ENCODE results near the gene RPL6. TPM values are rescaled to one million over a fixed set of nuclear protein-coding genes. Genes with fewer than 3 reads are reported as not detected.
"Not testable (repeated sequence)": the region's sequence is repeated elsewhere in the genome, so short reads cannot be mapped to it uniquely, and the experiment has no call there.

The RPL6 gene
- total RNA-seq, 2 donors from 2014 or later: 700 to 967 TPM

- TF ChIP-seq CTCF (IDR thresholded peaks at IDR 0.05): no peak
- Histone ChIP-seq H3K27me3 (no peaks in the 10 kb centered on the region), H3K36me3 (no peaks in the 10 kb centered on the region), H3K9me3 (no peaks in the 10 kb centered on the region), H3K4me3 (no peak overlapping the region), H3K4me1 (peaks cover 0 to 9% of the 10 kb centered on the region in 2 donors), H3K27ac (no peak overlapping the region)
- no peak for DNase-seq (ENCODE audit: low spot score)
Measured at GRCh38 chr12:112413855-112414625, 4.6 kb upstream of the RPL6 start.

GRCh38 chr12:112409906-112410244 lies 470 bp upstream of the RPL6 start:
- DNase-seq (ENCODE audit: low spot score): no peak
- no peaks in the 10 kb centered on the region for H3K27me3 ChIP-seq
- no peaks in the 10 kb centered on the region for H3K9me3 ChIP-seq
- TF ChIP-seq CTCF (IDR thresholded peaks at IDR 0.05): no peak
- H3K4me3 ChIP-seq: peak overlapping the region in 1 of 2 donors; percentile 82
- H3K27ac ChIP-seq: no peak overlapping the region
- H3K4me1 ChIP-seq: peaks cover 0 to 18% of the 10 kb centered on the region in 2 donors
- H3K36me3 ChIP-seq: peaks cover 35% of the 10 kb centered on the region

- Histone ChIP-seq H3K4me3 (peak overlapping the region; percentile 80 to 82), H3K4me1 (peaks cover 0 to 18% of the 10 kb centered on the region in 2 donors), H3K9me3 (no peaks in the 10 kb centered on the region), H3K27ac (peak overlapping the region; percentile 86 to 92), H3K27me3 (no peaks in the 10 kb centered on the region), H3K36me3 (peaks cover 44% of the 10 kb centered on the region)
- DNase-seq (ENCODE audit: low spot score): no peak
- TF ChIP-seq CTCF (IDR thresholded peaks at IDR 0.05): no peak
Measured at GRCh38 chr12:112408621-112409020, 784 bp downstream of the RPL6 start.

- DNase-seq (ENCODE audit: low spot score); H3K4me3 ChIP-seq; H3K27me3 ChIP-seq; H3K9me3 ChIP-seq; H3K27ac ChIP-seq: not testable (repeated sequence)
- H3K4me1 ChIP-seq: peaks cover 0 to 18% of the 10 kb centered on the region in 2 donors
- peaks cover 44% of the 10 kb centered on the region for H3K36me3 ChIP-seq
Measured at GRCh38 chr12:112407683-112408082, 1.7 kb downstream of the RPL6 start.

- H3K9me3 ChIP-seq: no peaks in the 10 kb centered on the region
- H3K27me3 ChIP-seq: no peaks in the 10 kb centered on the region
- H3K36me3 ChIP-seq: peaks cover 44% of the 10 kb centered on the region
- no peak for TF ChIP-seq CTCF (IDR thresholded peaks at IDR 0.05)
- no peak overlapping the region for H3K27ac ChIP-seq
- DNase-seq (ENCODE audit: low spot score): no peak
- H3K4me3 ChIP-seq: no peak overlapping the region
- H3K4me1 ChIP-seq: peaks cover 0 to 18% of the 10 kb centered on the region in 2 donors
Measured at GRCh38 chr12:112406519-112407488, 2.6 kb downstream of the RPL6 start.

GRCh38 chr12:112401903-112402498 lies 7.4 kb downstream of the RPL6 start:
- H3K27me3 ChIP-seq: no peaks in the 10 kb centered on the region
- no peaks in the 10 kb centered on the region for H3K4me1 ChIP-seq
- no peak overlapping the region for H3K4me3 ChIP-seq
- no peaks in the 10 kb centered on the region for H3K9me3 ChIP-seq
- no peak for DNase-seq (ENCODE audit: low spot score)
- peaks cover 30% of the 10 kb centered on the region for H3K36me3 ChIP-seq
- TF ChIP-seq CTCF (IDR thresholded peaks at IDR 0.05): no peak
- no peak overlapping the region for H3K27ac ChIP-seq

All from right atrium auricular region (tissue), 2 donors.